ENCODE results near the gene STARD7.

Gene STARD7

GRCh38 chr2:96195410-96196066 lies 13.1 kb downstream of the STARD7 start:
- H3K4me3 ChIP-seq (ENCODE audit: severe bottlenecking) = no peak overlapping the region
- no peaks in the 10 kb centered on the region for H3K9me3 ChIP-seq (ENCODE audit: severe bottlenecking)
- no peak for TF ChIP-seq CTCF (IDR thresholded peaks at IDR 0.05; ENCODE audit: poor library complexity, severe bottlenecking)
- ATAC-seq (ENCODE audit: low read depth) = no peak
- DNase-seq (ENCODE audit: low spot score) = no peak
- H3K4me1 ChIP-seq (ENCODE audit: insufficient read depth, poor library complexity, severe bottlenecking) = peaks cover 3% of the 10 kb centered on the region
- H3K27ac ChIP-seq (ENCODE audit: poor library complexity, severe bottlenecking) = no peak overlapping the region
- no peaks in the 10 kb centered on the region for H3K27me3 ChIP-seq (ENCODE audit: insufficient read depth, poor library complexity, severe bottlenecking)
- peaks cover 52% of the 10 kb centered on the region for H3K36me3 ChIP-seq (ENCODE audit: low read depth)

- ATAC-seq (ENCODE audit: low read depth) = no peak
- Histone ChIP-seq H3K4me1 (ENCODE audit: insufficient read depth, poor library complexity, severe bottlenecking) (no peaks in the 10 kb centered on the region), H3K27ac (ENCODE audit: poor library complexity, severe bottlenecking) (no peak overlapping the region), H3K36me3 (ENCODE audit: low read depth) (peaks cover 81% of the 10 kb centered on the region), H3K9me3 (ENCODE audit: severe bottlenecking) (no peaks in the 10 kb centered on the region), H3K4me3 (ENCODE audit: severe bottlenecking) (no peak overlapping the region), H3K27me3 (ENCODE audit: insufficient read depth, poor library complexity, severe bottlenecking) (no peaks in the 10 kb centered on the region)
- no peak for TF ChIP-seq CTCF (IDR thresholded peaks at IDR 0.05; ENCODE audit: poor library complexity, severe bottlenecking)
- no peak for DNase-seq (ENCODE audit: low spot score)
Observed at GRCh38 chr2:96191937-96192670, 16.5 kb downstream of the STARD7 start.

- ATAC-seq (ENCODE audit: low read depth) (no peak), DNase-seq (ENCODE audit: low spot score) (no peak)
- Histone ChIP-seq H3K27me3 (ENCODE audit: insufficient read depth, poor library complexity, severe bottlenecking) (no peaks in the 10 kb centered on the region), H3K36me3 (ENCODE audit: low read depth) (peaks cover 88% of the 10 kb centered on the region), H3K27ac (ENCODE audit: poor library complexity, severe bottlenecking) (no peak overlapping the region), H3K4me3 (ENCODE audit: severe bottlenecking) (no peak overlapping the region), H3K9me3 (ENCODE audit: severe bottlenecking) (no peaks in the 10 kb centered on the region), H3K4me1 (ENCODE audit: insufficient read depth, poor library complexity, severe bottlenecking) (no peaks in the 10 kb centered on the region)
- TF ChIP-seq CTCF (IDR thresholded peaks at IDR 0.05; ENCODE audit: poor library complexity, severe bottlenecking) = no peak
Observed at GRCh38 chr2:96188821-96189526, 19.7 kb downstream of the STARD7 start.

GRCh38 chr2:96186562-96186961 lies 22.1 kb downstream of the STARD7 start:
- Histone ChIP-seq H3K9me3 (ENCODE audit: severe bottlenecking) (no peaks in the 10 kb centered on the region), H3K27ac (ENCODE audit: poor library complexity, severe bottlenecking) (no peak overlapping the region), H3K4me1 (ENCODE audit: insufficient read depth, poor library complexity, severe bottlenecking) (no peaks in the 10 kb centered on the region), H3K36me3 (ENCODE audit: low read depth) (peaks cover 64% of the 10 kb centered on the region), H3K27me3 (ENCODE audit: insufficient read depth, poor library complexity, severe bottlenecking) (no peaks in the 10 kb centered on the region), H3K4me3 (ENCODE audit: severe bottlenecking) (no peak overlapping the region)
- DNase-seq (ENCODE audit: low spot score) (no peak), ATAC-seq (ENCODE audit: low read depth) (no peak)
- TF ChIP-seq CTCF (IDR thresholded peaks at IDR 0.05; ENCODE audit: poor library complexity, severe bottlenecking) = no peak
